GM12878 (cell line): ENCODE results near the gene SMIM17. TPM values are rescaled to one million over a fixed set of nuclear protein-coding genes. Genes with fewer than 3 reads are reported as not detected.

Experiments used
- ATAC-seq: fragments of 200-7000 bp; cut with Tn5 transposase; 3 replicates; pipeline ENCODE4 v1.9.1; 2020; ENCODE audit warnings: mild to moderate bottlenecking, moderate library complexity
- BruUV-seq: library from RNA; stranded (reverse); fragments of 400-500 nt; replicated peaks from 2 replicates; lab custom pipeline; 2021; lab: Mats Ljungman, UMichigan
- CTCF ChIA-PET: fragments of 300-600 bp; sonication (Branson Sonifier 250); formaldehyde crosslinking; extraction: SDS; loops from one replicate; lab custom pipeline; 2021; ENCODE audit warnings: inconsistent platforms; lab: Yijun Ruan, JAX
- POLR2A ChIA-PET: fragments of 350-600 bp; formaldehyde crosslinking; extraction: SDS; loops from one replicate; lab custom pipeline; 2021; ENCODE audit warnings: inconsistent platforms; lab: Charles Lee
- RAD21 ChIA-PET: fragments of 300-600 bp; sonication (Branson Sonifier 250); formaldehyde crosslinking; loops from one replicate; lab custom pipeline; 2023; ENCODE audit warnings: antibody characterized with exemption; ENCODE audit not compliant: unreplicated experiment; lab: Charles Lee
- SMC1A ChIA-PET: fragments of 300-600 bp; sonication (Branson Sonifier 250); formaldehyde crosslinking; loops from one replicate; lab custom pipeline; 2023; ENCODE audit not compliant: unreplicated experiment, uncharacterized antibody; lab: Charles Lee
- DNase-seq: peaks from one replicate; pipeline ENCODE4 v3.0.0-alpha.2; 2011; ENCODE audit warnings: low read depth, low spot score
- FAIRE-seq: peaks from 3 replicates; lab custom pipeline; 2011; peaks lifted over from hg19 to GRCh38; lab: Jason Lieb, UNC
- H2AFZ ChIP-seq: 2 replicates; pipeline ENCODE4 v1.6.0; 2011; ENCODE audit warnings: low read depth, low read length, control low read depth; ENCODE audit not compliant: control insufficient read depth
- H3K27ac ChIP-seq: 2 replicates; pipeline ENCODE4 v1.5.1; 2011; ENCODE audit warnings: control low read depth; ENCODE audit not compliant: control insufficient read depth, insufficient read depth
- H3K27me3 ChIP-seq, 2 experiments: replicated peaks in 1 of 2; 2 replicates each; pipeline versions ENCODE4 v1.6.0 to v1.6.1; 2011; ENCODE audit warnings: low read length in 1 of 2; ENCODE audit not compliant: control insufficient read depth in 2 of 2, insufficient read depth in 2 of 2
- H3K36me3 ChIP-seq, 2 experiments: 2 replicates each; pipeline ENCODE4 v1.5.1; 2011; ENCODE audit warnings: low read length in 1 of 2; ENCODE audit not compliant: control insufficient read depth in 2 of 2, insufficient read depth in 2 of 2
- H3K4me1 ChIP-seq: 2 replicates; pipeline ENCODE4 v1.6.1; 2011; ENCODE audit warnings: mild to moderate bottlenecking, low read length, moderate library complexity, mixed read lengths; ENCODE audit not compliant: control insufficient read depth, insufficient read depth
- H3K4me2 ChIP-seq: 2 replicates; pipeline ENCODE4 v1.6.0; 2011; ENCODE audit warnings: control low read depth; ENCODE audit not compliant: control insufficient read depth, insufficient read depth
- H3K4me3 ChIP-seq: fragments of 200-600 bp; sonication (generic); 2 replicates; pipeline ENCODE4 v1.5.1; 2016
- H3K79me2 ChIP-seq: 2 replicates; pipeline ENCODE4 v1.6.0; 2011; ENCODE audit warnings: low read length; ENCODE audit not compliant: control insufficient read depth, insufficient read depth
- H3K9ac ChIP-seq: 2 replicates; pipeline ENCODE4 v1.8.0; 2011; ENCODE audit warnings: low read length, control low read depth, mixed read lengths; ENCODE audit not compliant: control insufficient read depth, insufficient read depth
- H3K9me3 ChIP-seq: replicated peaks from 3 replicates; pipeline ENCODE4 v1.5.1; 2011; ENCODE audit warnings: mild to moderate bottlenecking, low read length; ENCODE audit not compliant: control insufficient read depth, insufficient read depth
- H4K20me1 ChIP-seq: 2 replicates; pipeline ENCODE4 v1.6.0; 2011; ENCODE audit not compliant: control insufficient read depth, insufficient read depth
- ESRRA ChIP-seq: IDR thresholded peaks from 2 replicates; pipeline ENCODE4 v1.6.1; 2012; ENCODE audit warnings: mild to moderate bottlenecking, low read length, improper control_type of control experiment
- PML ChIP-seq: IDR thresholded peaks from 2 replicates; pipeline ENCODE4 v1.6.1; 2012; ENCODE audit warnings: low read length, inconsistent platforms
- SMC3 ChIP-seq: IDR thresholded peaks from 2 replicates; pipeline ENCODE4 v1.6.1; 2011; ENCODE audit warnings: low read length, improper control_type of control experiment, borderline replicate concordance
- ZNF622 ChIP-seq: fragments of 450-650 bp; IDR thresholded peaks from 2 replicates; pipeline ENCODE4 v1.6.1; 2017; ENCODE audit warnings: mild to moderate bottlenecking, inconsistent platforms
- ZNF687 ChIP-seq: fragments of 450-650 bp; IDR thresholded peaks from 2 replicates; pipeline ENCODE4 v1.6.1; 2017; ENCODE audit warnings: mild to moderate bottlenecking, moderate library complexity
- WGBS: methylation state at CpG from one replicate; pipeline ENCODE4 v1.1.6; 2016; ENCODE audit warnings: low lambda C conversion rate; ENCODE audit not compliant: insufficient replicate concordance, insufficient coverage; ENCODE audit errors: missing lambda C conversion rate; 5-methylcytosine and 5-hydroxymethylcytosine counted together
- in situ Hi-C: fragments of 300-500 bp; cut with MboI; formaldehyde crosslinking; loops from 9 replicates; pipeline ENCODE4 v1.14.3; 2018; ENCODE audit warnings: mixed read lengths
- intact Hi-C: fragments of 100-400 bp; cut with micrococcal nuclease; formaldehyde crosslinking; loops from one replicate; pipeline ENCODE4 v1.14.2; 2022; ENCODE audit not compliant: unreplicated experiment
- polyA plus RNA-seq, 11 experiments: library from polyadenylated mRNA; depleted of rRNA in 4 of 11; unstranded in 6 of 11; stranded (reverse) in 5 of 11; fragments of >200 nt; fragmentation: Nextera tagmentation in 4 of 11; fragmentation: Illumina TruSeq in 1 of 11; extraction: Ambion mirVana in 4 of 11; extraction: Trizol in 1 of 11; gene quantifications; 1 replicate in 1 of 11; 2 replicates in 10 of 11; pipeline versions ENCODE4 v1.2.1 to v1.2.3, GENCODE V29; 2011 to 2016; ENCODE audit warnings: inconsistent platforms in 2 of 11, missing spikeins in 2 of 11, low read depth in 1 of 11
- total RNA-seq, 4 experiments: library from RNA; depleted of rRNA in 3 of 4; stranded (reverse); fragments of >200 nt in 3 of 4; fragmentation: Illumina TruSeq in 1 of 4; extraction: Trizol in 1 of 4; gene quantifications; 2 replicates each; pipeline versions ENCODE4 v1.2.1 to v1.2.3, GENCODE V29; 2013 to 2021

SMIM17 gene
- total and polyA plus RNA-seq, 10 of the 15 experiments (the other 5 are each of a cell fraction or from before 2014, with no cell fraction given): 0.07 to 0.23 (median 0.17) TPM; not detected in 6

- ChIA-PET SMC1A (interaction anchor here (0.7 kb wide), 1 partner anchor 142 kb away, joined by 3 read pairs; no protein-coding TSS in a partner anchor), RAD21 (no interaction called here), POLR2A (no interaction called here), CTCF (no interaction called here)
- no TSS peak for BruUV-seq
- Histone ChIP-seq H3K79me2 (no peaks in the 10 kb centered on the region), H4K20me1 (no peaks in the 10 kb centered on the region), H3K4me2 (no peak overlapping the region), H3K4me3 (no peak overlapping the region), H3K36me3 (no peaks in the 10 kb centered on the region; a peak in 1 of 4 replicates), H3K27me3 (no peaks in the 10 kb centered on the region), H3K27ac (no peak overlapping the region), H3K9ac (no peak overlapping the region), H3K9me3 (peaks cover 6% of the 10 kb centered on the region; the same call in 1 of the 3 replicates), H3K4me1 (no peaks in the 10 kb centered on the region), H2AFZ (no peak overlapping the region)
- no peak for FAIRE-seq
- in situ Hi-C loops (no loop called here), intact Hi-C loops (no loop called here)
- ATAC-seq: no peak
- no peak for DNase-seq
- 100% methylated on average over 5 of the region's 5 CpGs for WGBS
- TF ChIP-seq PML (no peak), ZNF622 (no peak), SMC3 (no peak), ESRRA (no peak), ZNF687 (no peak)
Measured at GRCh38 chr19:56613639-56614038, 29.3 kb upstream of the SMIM17 start.
